OCI-LY3 (cell line): ENCODE results near the gene HIVEP3.

Source experiments
- EZH2phosphoT487 ChIP-seq: fragments of 200-600 bp; shearing (Covaris generic); IDR thresholded peaks from 2 replicates; pipeline ENCODE4 v1.6.1; 2018; ENCODE audit warnings: antibody characterized with exemption, mixed run types, low read depth
- TF ChIP-seq, protein P1 (sequence below): fragments of 200-600, 300-600 bp; sonication (generic); IDR thresholded peaks from 2 replicates; pipeline ENCODE4 v1.5.1; 2014; ENCODE audit warnings: antibody characterized with exemption, low read length, low read depth

DNA sequence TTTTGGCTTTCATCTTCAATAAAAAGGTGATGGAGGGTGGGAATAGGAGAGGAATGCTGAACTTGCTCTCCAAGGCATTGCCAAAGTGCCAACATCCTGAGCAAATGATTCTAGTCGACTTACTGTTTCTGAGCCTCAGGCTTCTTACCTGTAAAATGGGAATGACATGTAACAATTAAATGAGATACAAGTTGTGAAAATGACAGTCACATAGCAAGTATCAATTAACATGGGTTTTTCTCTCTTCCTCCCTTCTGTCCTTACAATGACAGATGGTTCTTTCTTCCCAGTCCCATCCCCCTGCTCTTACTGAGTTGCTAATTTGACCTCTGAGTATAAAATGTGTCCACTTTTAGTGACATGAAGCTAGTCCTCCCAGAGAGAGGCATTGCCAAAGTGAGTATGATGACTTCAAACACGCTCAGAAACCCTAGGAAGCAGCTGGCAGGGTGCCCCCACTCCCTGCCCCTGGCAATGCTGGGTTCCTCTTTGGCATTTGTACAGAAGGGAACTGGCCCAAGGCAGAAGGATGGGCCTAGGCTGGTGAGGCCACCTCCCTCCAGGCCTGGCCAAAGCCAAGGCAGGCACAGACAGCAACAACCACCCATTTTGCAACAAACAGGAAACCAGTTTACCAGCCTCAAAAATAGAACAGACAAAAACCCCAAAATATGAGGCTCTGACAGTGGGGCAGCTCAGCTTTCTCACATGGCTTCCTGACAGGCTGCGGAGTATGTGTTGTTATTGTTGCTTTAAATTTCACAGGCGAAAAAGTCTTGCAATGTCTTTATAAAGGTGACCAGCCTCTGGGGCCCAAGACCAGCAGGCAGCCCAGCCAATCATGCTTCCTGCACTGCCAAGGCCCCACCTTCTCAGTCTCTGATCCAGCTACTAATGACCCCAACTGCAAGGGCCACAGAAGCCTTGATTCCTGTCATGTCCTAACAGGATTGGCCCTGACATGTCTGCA lies 115.9 kb downstream of the HIVEP3 start:
- TF ChIP-seq, protein P1, sequence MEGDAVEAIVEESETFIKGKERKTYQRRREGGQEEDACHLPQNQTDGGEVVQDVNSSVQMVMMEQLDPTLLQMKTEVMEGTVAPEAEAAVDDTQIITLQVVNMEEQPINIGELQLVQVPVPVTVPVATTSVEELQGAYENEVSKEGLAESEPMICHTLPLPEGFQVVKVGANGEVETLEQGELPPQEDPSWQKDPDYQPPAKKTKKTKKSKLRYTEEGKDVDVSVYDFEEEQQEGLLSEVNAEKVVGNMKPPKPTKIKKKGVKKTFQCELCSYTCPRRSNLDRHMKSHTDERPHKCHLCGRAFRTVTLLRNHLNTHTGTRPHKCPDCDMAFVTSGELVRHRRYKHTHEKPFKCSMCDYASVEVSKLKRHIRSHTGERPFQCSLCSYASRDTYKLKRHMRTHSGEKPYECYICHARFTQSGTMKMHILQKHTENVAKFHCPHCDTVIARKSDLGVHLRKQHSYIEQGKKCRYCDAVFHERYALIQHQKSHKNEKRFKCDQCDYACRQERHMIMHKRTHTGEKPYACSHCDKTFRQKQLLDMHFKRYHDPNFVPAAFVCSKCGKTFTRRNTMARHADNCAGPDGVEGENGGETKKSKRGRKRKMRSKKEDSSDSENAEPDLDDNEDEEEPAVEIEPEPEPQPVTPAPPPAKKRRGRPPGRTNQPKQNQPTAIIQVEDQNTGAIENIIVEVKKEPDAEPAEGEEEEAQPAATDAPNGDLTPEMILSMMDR = no peak
- TF ChIP-seq EZH2phosphoT487 = no peak
